ENCODE results near the gene HOXA9. TPM values are rescaled to one million over a fixed set of nuclear protein-coding genes. Genes with fewer than 3 reads are reported as not detected.

HOXA9 gene
- total RNA-seq, result 105 TPM

GRCh38 chr7:27165089-27165995 lies at the start of gene HOXA9:
TSS of gene HOXA9 (minus strand) at chr7:27165537. CDS start at chr7:27165457, 80 bp downstream.
- peak in 2 of 3 donors; percentile 95 to 96 for DNase-seq (ENCODE audit: low read depth in 2 of 3, low spot score in 2 of 3)

- DNase-seq (ENCODE audit: low read depth in 2 of 3, low spot score in 2 of 3), result no peak
Observed at GRCh38 chr7:27214239-27214950, 49.1 kb upstream of the HOXA9 start.

- no peak for DNase-seq (ENCODE audit: low read depth in 2 of 3, low spot score in 2 of 3)
Observed at GRCh38 chr7:27213433-27214238, 48.3 kb upstream of the HOXA9 start.

GRCh38 chr7:27212497-27213432 lies 47.4 kb upstream of the HOXA9 start:
- DNase-seq (ENCODE audit: low read depth in 2 of 3, low spot score in 2 of 3), result peak in 2 of 3 donors; percentile 22 to 31

GRCh38 chr7:27211764-27212204 lies 46.4 kb upstream of the HOXA9 start:
- peak in 2 of 3 donors; percentile 36 to 50 for DNase-seq (ENCODE audit: low read depth in 2 of 3, low spot score in 2 of 3)

GRCh38 chr7:27211084-27211446 lies 45.7 kb upstream of the HOXA9 start:
- DNase-seq (ENCODE audit: low read depth in 2 of 3, low spot score in 2 of 3), result no peak

- DNase-seq (ENCODE audit: low read depth in 2 of 3, low spot score in 2 of 3), result peak in 2 of 3 donors; percentile 51 to 53
Observed at GRCh38 chr7:27210441-27211083, 45.2 kb upstream of the HOXA9 start.

- no peak for DNase-seq (ENCODE audit: low read depth in 2 of 3, low spot score in 2 of 3)
Observed at GRCh38 chr7:27209933-27210440, 44.6 kb upstream of the HOXA9 start.

GRCh38 chr7:27208998-27209397 lies 43.7 kb upstream of the HOXA9 start:
- no peak for DNase-seq (ENCODE audit: low read depth in 2 of 3, low spot score in 2 of 3)

GRCh38 chr7:27207348-27207985 lies 42.1 kb upstream of the HOXA9 start:
- no peak for DNase-seq (ENCODE audit: low read depth in 2 of 3, low spot score in 2 of 3)

GRCh38 chr7:27205325-27206280 lies 40.3 kb upstream of the HOXA9 start:
- DNase-seq (ENCODE audit: low read depth in 2 of 3, low spot score in 2 of 3), result peak in 1 of 3 donors; percentile 11

GRCh38 chr7:27204851-27205322 lies 39.5 kb upstream of the HOXA9 start:
- DNase-seq (ENCODE audit: low read depth in 2 of 3, low spot score in 2 of 3), result peak in 2 of 3 donors; percentile 9 to 16

GRCh38 chr7:27203964-27204594 lies 38.7 kb upstream of the HOXA9 start:
- peak in 1 of 3 donors; percentile 8 for DNase-seq (ENCODE audit: low read depth in 2 of 3, low spot score in 2 of 3)

GRCh38 chr7:27203365-27203953 lies 38.1 kb upstream of the HOXA9 start:
- no peak for DNase-seq (ENCODE audit: low read depth in 2 of 3, low spot score in 2 of 3)

- DNase-seq (ENCODE audit: low read depth in 2 of 3, low spot score in 2 of 3), result peak in 2 of 3 donors; percentile 17 to 24
Observed at GRCh38 chr7:27202862-27203134, 37.5 kb upstream of the HOXA9 start.

- DNase-seq (ENCODE audit: low read depth in 2 of 3, low spot score in 2 of 3), result peak in 1 of 3 donors; percentile 15
Observed at GRCh38 chr7:27202018-27202861, 36.9 kb upstream of the HOXA9 start.
